ENCODE results near the gene TXNL1. TPM values are rescaled to one million over a fixed set of nuclear protein-coding genes. Genes with fewer than 3 reads are reported as not detected.

The TXNL1 gene
- total RNA-seq, 1 experiment from 2014 or later, result 75.8 TPM

DNA sequence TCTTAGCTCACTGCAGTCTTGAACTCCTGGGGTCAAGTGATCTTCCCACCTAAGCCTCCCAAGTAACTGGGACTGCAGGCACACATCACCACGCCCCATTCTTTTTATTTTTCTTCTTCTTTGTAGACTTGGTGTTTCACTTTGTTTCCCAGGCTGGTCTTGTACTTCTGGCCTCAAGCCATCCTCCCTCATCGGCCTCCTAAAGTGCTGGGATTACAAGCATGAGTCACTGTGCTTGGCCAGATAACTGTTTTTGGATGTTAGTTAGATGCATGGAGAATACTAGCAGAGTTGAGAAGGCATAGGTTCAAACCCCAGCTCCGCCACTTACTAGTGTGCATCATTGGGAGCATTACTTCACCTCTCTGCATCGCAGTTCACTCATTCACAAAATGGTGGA, 88.3 kb downstream of the TXNL1 start:
- Histone ChIP-seq H3K4me1 (ENCODE audit: insufficient read depth, low read length) (no peaks in the 10 kb centered on the region), H2AFZ (ENCODE audit: low read length) (no peak overlapping the region), H3K79me2 (ENCODE audit: low read length) (no peaks in the 10 kb centered on the region), H3K9ac (ENCODE audit: low read length) (no peak overlapping the region), H3F3A (ENCODE audit: low read length, unreplicated experiment) (no peaks in the 10 kb centered on the region), H3K9me3 (ENCODE audit: low read length) (no peaks in the 10 kb centered on the region), H3K9me2 (replicated peaks; ENCODE audit: low read length) (no peaks in the 10 kb centered on the region), H3K27me3 (ENCODE audit: low read length) (no peaks in the 10 kb centered on the region), H3K36me3 (ENCODE audit: low read depth, low read length) (no peaks in the 10 kb centered on the region), H3K27ac (ENCODE audit: low read length) (no peak overlapping the region), H3K4me2 (ENCODE audit: low read length) (no peak overlapping the region), H4K20me1 (ENCODE audit: low read length) (no peaks in the 10 kb centered on the region), H3K4me3 (ENCODE audit: low read length) (no peak overlapping the region)
- no peak for ATAC-seq
- BruUV-seq (replicated peaks), result no TSS peak
- DNase-seq, result no peak
- TF ChIP-seq EZH2phosphoT487 (IDR thresholded peaks at IDR 0.05; ENCODE audit: borderline replicate concordance, low read length) (no peak), EZH2 (IDR thresholded peaks at IDR 0.05; ENCODE audit: low read length, unreplicated experiment) (no peak)
- TF ChIP-seq, protein P1, sequence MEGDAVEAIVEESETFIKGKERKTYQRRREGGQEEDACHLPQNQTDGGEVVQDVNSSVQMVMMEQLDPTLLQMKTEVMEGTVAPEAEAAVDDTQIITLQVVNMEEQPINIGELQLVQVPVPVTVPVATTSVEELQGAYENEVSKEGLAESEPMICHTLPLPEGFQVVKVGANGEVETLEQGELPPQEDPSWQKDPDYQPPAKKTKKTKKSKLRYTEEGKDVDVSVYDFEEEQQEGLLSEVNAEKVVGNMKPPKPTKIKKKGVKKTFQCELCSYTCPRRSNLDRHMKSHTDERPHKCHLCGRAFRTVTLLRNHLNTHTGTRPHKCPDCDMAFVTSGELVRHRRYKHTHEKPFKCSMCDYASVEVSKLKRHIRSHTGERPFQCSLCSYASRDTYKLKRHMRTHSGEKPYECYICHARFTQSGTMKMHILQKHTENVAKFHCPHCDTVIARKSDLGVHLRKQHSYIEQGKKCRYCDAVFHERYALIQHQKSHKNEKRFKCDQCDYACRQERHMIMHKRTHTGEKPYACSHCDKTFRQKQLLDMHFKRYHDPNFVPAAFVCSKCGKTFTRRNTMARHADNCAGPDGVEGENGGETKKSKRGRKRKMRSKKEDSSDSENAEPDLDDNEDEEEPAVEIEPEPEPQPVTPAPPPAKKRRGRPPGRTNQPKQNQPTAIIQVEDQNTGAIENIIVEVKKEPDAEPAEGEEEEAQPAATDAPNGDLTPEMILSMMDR (conservative IDR thresholded peaks at IDR 0.05; ENCODE audit: low read depth, low read length), result no peak
- POLR2A ChIA-PET (ENCODE audit: unreplicated experiment), result no interaction called here
- intact Hi-C loops (cut with micrococcal nuclease), result no loop called here
- CTCF ChIA-PET, result no interaction called here

Other genes starting within 250 kb of the TXNL1 start
- 16.0 and 23.8 TPM in 2 replicates for gene WDR7, start 12.8 kb upstream of the TXNL1 start, total RNA-seq (2014; rRNA removed)